HTR-8/SVneo (cell line): ENCODE results near the gene IFIT3.
"Not testable (repeated sequence)": the region's sequence is repeated elsewhere in the genome, so short reads cannot be mapped to it uniquely, and the experiment has no call there.

ENCODE experiments used
- DNase-seq: peaks from one replicate; pipeline ENCODE4 v3.0.0; 2011; ENCODE audit warnings: low spot score, mixed read lengths; ENCODE audit not compliant: insufficient read length
- FAIRE-seq: peaks from 2 replicates; lab custom pipeline; 2011; peaks lifted over from hg19 to GRCh38; lab: Jason Lieb, UNC

IFIT3 gene

GRCh38 chr10:89330537-89331212 lies 2.9 kb downstream of the IFIT3 start:
- no peak for FAIRE-seq
- no peak for DNase-seq

- DNase-seq, FAIRE-seq: not testable (repeated sequence)
Measured at GRCh38 chr10:89331487-89332122, 3.8 kb downstream of the IFIT3 start.

GRCh38 chr10:89332123-89332633 lies 4.4 kb downstream of the IFIT3 start:
- DNase-seq (peak; percentile 25), FAIRE-seq (no peak)

- no peak for DNase-seq
- FAIRE-seq: no peak
Measured at GRCh38 chr10:89335226-89335625, 7.4 kb downstream of the IFIT3 start.

- no peak for FAIRE-seq
- no peak for DNase-seq
Measured at GRCh38 chr10:89336241-89336640, 8.4 kb downstream of the IFIT3 start.

GRCh38 chr10:89337484-89337883 lies 9.7 kb downstream of the IFIT3 start:
- peak; percentile 31 for DNase-seq
- FAIRE-seq: peak; percentile 40

GRCh38 chr10:89338713-89339112 lies 10.9 kb downstream of the IFIT3 start:
- DNase-seq (no peak), FAIRE-seq (no peak)

GRCh38 chr10:89339875-89340274 lies 12.1 kb downstream of the IFIT3 start:
- no peak for FAIRE-seq
- DNase-seq: no peak

GRCh38 chr10:89341649-89342048 lies 13.9 kb downstream of the IFIT3 start:
- FAIRE-seq (no peak), DNase-seq (no peak)

GRCh38 chr10:89342206-89342958 lies 14.6 kb downstream of the IFIT3 start:
- FAIRE-seq: peak; percentile 88

GRCh38 chr10:89343089-89343767 lies 15.4 kb downstream of the IFIT3 start:
- FAIRE-seq: no peak
- no peak for DNase-seq

More at GRCh38 chr10:89342206-89342958, 14.6 kb downstream of the IFIT3 start:
- DNase-seq: peak; percentile 81

- FAIRE-seq: no peak
Measured at GRCh38 chr10:89344156-89344555, 16.4 kb downstream of the IFIT3 start.

GRCh38 chr10:89345367-89346000 lies 17.7 kb downstream of the IFIT3 start:
- FAIRE-seq: no peak
- no peak for DNase-seq

More at GRCh38 chr10:89344156-89344555, 16.4 kb downstream of the IFIT3 start:
- no peak for DNase-seq

- no peak for DNase-seq
Measured at GRCh38 chr10:89346405-89347254, 18.8 kb downstream of the IFIT3 start.

GRCh38 chr10:89347701-89348457 lies 20.1 kb downstream of the IFIT3 start:
- no peak for FAIRE-seq
- DNase-seq: no peak

More at GRCh38 chr10:89346405-89347254, 18.8 kb downstream of the IFIT3 start:
- FAIRE-seq: no peak

GRCh38 chr10:89348481-89348880 lies 20.7 kb downstream of the IFIT3 start:
- DNase-seq: no peak
- no peak for FAIRE-seq

GRCh38 chr10:89348975-89349374 lies 21.2 kb downstream of the IFIT3 start:
- FAIRE-seq: no peak
- no peak for DNase-seq

- not testable (repeated sequence) for DNase-seq, FAIRE-seq
Measured at GRCh38 chr10:89350631-89351315, 23.0 kb downstream of the IFIT3 start.
